Uterus (tissue), 2 donors: ENCODE measurements around the gene FBRSL1.

Experiments
- POLR2A ChIP-seq, 2 donors: fragments of 450-650 bp; IDR thresholded peaks; one replicate each; pipeline ENCODE4 v1.6.1; 2016; ENCODE audit warnings: antibody characterized with exemption in 2 of 2, mild to moderate bottlenecking in 1 of 2, moderate library complexity in 1 of 2
- TF ChIP-seq, protein P1 (sequence below), 4 experiments: fragments of 200-600 bp in 2 of 4; fragments of 450-650 bp in 2 of 4; sonication (generic) in 2 of 4; IDR thresholded peaks; one replicate each; pipeline ENCODE4 v1.5.1; 2016 to 2019; ENCODE audit warnings: antibody characterized with exemption in 4 of 4, mild to moderate bottlenecking in 2 of 4, moderate library complexity in 1 of 4

DNA sequence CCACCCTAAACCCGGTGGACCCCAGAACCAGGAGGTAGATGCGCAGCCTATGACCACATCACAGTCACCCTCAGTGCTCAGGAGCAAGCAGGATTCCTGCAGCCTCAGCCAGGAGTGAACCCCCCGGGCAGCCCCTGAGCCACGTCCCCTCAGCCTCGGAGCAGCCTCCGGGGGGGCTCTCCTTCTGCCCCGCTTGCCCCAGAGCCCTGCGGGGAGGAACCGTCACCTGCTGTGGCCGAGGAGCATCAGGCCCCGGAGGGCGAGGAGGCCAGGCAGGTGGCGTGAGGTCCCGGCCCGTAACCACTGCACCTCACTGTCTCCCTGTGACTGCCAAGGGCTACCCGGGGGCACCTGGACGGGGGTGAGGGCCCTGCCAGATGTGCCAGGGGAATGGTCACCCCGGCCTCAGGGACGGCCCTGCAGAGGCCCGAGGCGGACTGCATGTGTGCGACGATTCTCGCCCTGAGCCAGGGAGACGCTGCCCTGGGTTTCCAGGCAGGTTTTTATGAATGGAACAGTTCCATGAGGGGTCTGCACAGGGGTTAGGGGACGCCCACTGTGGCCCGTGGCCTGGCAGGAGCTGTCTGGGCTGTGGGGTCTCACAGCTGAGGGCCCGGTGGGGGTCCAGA lies 58.6 kb downstream of the FBRSL1 start:
- TF ChIP-seq, protein P1, sequence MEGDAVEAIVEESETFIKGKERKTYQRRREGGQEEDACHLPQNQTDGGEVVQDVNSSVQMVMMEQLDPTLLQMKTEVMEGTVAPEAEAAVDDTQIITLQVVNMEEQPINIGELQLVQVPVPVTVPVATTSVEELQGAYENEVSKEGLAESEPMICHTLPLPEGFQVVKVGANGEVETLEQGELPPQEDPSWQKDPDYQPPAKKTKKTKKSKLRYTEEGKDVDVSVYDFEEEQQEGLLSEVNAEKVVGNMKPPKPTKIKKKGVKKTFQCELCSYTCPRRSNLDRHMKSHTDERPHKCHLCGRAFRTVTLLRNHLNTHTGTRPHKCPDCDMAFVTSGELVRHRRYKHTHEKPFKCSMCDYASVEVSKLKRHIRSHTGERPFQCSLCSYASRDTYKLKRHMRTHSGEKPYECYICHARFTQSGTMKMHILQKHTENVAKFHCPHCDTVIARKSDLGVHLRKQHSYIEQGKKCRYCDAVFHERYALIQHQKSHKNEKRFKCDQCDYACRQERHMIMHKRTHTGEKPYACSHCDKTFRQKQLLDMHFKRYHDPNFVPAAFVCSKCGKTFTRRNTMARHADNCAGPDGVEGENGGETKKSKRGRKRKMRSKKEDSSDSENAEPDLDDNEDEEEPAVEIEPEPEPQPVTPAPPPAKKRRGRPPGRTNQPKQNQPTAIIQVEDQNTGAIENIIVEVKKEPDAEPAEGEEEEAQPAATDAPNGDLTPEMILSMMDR (IDR thresholded peaks at IDR 0.05), result no peak
- TF ChIP-seq POLR2A (IDR thresholded peaks at IDR 0.05), result no peak
